Tibial nerve (tissue), 4 donors: ENCODE results near the gene MAML2.

ENCODE experiments used
- EP300 ChIP-seq, 2 donors: sonication (generic); formaldehyde crosslinking; IDR thresholded peaks; one replicate each; pipeline ENCODE4 v1.6.1; 2017; ENCODE audit warnings: antibody characterized with exemption in 2 of 2, mild to moderate bottlenecking in 1 of 2
- POLR2A ChIP-seq, 2 donors: fragments of 450-650 bp; IDR thresholded peaks; one replicate each; pipeline ENCODE4 v1.6.1; 2017; ENCODE audit warnings: antibody characterized with exemption in 2 of 2, mild to moderate bottlenecking in 2 of 2, moderate library complexity in 2 of 2
- TF ChIP-seq, protein P1 (sequence below), 5 experiments: fragments of 200-600 bp in 3 of 5; fragments of 450-650 bp in 2 of 5; sonication (generic) in 3 of 5; IDR thresholded peaks; one replicate each; pipeline ENCODE4 v1.5.1; 2016 to 2019; ENCODE audit warnings: antibody characterized with exemption in 5 of 5, mild to moderate bottlenecking in 3 of 5, moderate library complexity in 2 of 5

DNA sequence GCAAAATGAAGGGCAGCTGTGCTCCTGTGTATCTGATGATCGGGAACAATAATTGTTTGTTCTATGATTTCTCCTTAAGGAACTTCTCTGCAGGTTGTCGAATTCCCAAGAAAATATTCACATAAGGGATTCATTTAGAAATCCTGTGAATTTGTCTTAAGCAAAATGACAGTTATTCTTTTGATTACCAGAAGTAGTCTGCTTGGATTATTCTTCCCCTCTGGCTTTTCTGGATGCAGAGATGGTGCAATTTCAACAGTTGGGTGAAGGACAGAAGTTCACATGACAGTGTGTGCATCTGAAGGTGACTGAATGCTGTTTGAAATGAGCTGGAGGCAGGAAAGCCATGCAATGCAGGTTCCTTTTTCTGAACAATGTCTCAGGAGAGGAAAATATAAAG, 281.9 kb downstream of the MAML2 start:
- TF ChIP-seq, protein P1, sequence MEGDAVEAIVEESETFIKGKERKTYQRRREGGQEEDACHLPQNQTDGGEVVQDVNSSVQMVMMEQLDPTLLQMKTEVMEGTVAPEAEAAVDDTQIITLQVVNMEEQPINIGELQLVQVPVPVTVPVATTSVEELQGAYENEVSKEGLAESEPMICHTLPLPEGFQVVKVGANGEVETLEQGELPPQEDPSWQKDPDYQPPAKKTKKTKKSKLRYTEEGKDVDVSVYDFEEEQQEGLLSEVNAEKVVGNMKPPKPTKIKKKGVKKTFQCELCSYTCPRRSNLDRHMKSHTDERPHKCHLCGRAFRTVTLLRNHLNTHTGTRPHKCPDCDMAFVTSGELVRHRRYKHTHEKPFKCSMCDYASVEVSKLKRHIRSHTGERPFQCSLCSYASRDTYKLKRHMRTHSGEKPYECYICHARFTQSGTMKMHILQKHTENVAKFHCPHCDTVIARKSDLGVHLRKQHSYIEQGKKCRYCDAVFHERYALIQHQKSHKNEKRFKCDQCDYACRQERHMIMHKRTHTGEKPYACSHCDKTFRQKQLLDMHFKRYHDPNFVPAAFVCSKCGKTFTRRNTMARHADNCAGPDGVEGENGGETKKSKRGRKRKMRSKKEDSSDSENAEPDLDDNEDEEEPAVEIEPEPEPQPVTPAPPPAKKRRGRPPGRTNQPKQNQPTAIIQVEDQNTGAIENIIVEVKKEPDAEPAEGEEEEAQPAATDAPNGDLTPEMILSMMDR (IDR thresholded peaks at IDR 0.05): no peak
- TF ChIP-seq EP300 (IDR thresholded peaks at IDR 0.05): peak in 1 of 2 donors; percentile 14
- TF ChIP-seq POLR2A (IDR thresholded peaks at IDR 0.05): no peak
